Skin of body (tissue), 3 donors: ENCODE data around the gene NFIC. TPM values are rescaled to one million over a fixed set of nuclear protein-coding genes. Genes with fewer than 3 reads are reported as not detected.
"Not testable (repeated sequence)": the region's sequence is repeated elsewhere in the genome, so short reads cannot be mapped to it uniquely, and the experiment has no call there.

Experiments used
- DNase-seq: peaks from one replicate; lab custom pipeline; 2025; lab: John Stamatoyannopoulos, UW
- small RNA-seq: library from RNA; depleted of rRNA; stranded (forward); fragments of <200 nt; gene quantifications from one replicate; pipeline ENCODE3, GENCODE V24; 2014; ENCODE audit warnings: low replicate concordance
- total RNA-seq: library from RNA; depleted of rRNA; stranded (reverse); fragments of >200 nt; gene quantifications from one replicate; pipeline ENCODE4 v1.2.3, GENCODE V29; 2014

The NFIC gene
- total RNA-seq, 1 donor from 2014 or later = 27.6 TPM

DNA sequence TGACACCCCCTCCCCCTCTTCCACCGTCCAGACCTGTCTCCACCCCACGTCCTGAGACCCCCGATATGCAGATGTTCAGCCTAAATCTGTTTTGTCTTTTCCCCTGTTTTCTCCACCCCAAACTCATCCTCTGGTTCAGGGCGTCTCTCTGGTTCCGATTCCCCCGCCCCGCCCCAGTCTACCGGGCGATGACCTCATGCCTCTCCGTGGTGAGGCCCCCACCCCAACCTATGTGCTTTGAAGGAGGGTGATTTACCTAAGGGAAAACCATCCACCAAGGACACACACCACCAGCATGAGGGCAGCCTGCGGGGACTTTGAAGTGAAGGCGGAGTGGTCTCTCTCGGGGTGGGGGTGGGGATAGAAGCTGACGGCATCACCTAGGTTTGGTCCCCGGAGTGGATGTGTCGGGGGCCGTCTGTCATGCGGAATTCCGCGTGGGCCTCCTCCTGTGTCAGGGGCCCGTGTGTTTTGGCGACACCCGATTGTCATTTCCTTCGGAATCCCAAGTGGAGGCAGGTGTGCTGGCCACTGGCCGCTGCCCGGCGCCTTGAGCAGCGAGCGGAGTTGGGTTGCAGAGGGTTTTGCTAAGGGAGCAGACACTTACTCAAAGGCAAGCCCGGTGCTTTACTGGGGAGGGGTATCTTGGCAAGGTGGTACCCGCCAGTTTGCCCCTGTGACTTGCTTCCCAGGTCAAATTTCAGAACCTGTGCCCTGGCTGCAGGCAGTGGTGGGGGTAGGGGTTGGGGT, 141.2 kb downstream of the NFIC start:
- DNase-seq = peak; percentile 4

DNA sequence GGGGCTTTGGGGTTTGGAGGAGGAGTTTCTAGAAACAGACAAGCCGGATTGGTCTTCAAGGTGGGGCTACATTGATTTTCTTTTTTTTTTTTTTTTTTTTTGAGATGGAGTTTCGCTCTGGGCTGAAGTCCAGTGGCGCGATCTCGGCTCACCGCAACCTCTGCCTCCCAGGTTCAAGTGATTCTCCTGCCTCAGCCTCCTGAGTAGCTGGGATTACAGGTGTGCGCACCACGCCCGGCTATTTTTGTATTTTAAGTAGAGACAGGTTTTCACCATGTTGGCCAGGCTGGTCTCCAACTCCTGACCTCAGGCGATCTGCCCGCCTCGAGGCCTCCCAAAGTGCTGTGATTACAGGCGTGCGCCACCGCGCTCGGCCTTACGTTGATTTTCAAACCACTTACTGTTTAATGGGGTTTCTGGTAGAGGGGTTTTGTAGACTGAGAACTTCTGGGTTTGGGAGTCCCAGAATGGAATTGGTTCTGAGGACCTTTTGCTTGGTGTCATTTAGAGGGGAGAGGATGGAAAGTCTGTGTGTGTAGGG, 141.8 kb downstream of the NFIC start:
- not testable (repeated sequence) for DNase-seq

GRCh38 chr19:3508771-3509535, 142.6 kb downstream of the NFIC start:
- no peak for DNase-seq

DNA sequence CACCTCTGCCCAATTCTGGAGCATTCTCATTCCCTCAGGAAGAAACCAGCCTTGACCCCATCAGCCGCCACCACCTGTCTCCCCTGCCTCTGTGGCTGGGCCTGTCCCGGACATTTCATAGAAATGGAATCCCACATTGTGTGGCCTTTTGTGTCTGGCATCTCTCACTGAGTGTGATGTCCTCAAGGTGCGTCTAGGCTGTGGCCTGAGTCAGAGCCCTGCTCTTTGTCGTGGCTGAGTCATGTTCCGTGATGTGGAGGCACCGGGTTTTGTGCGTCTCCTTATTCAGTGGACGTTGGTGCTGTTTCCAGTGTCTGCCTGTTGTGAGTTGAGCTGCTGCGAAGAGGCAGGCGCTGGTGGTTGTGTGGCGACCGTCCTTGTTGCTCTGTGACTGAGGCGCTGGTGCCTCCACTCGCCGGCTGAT, 143.2 kb downstream of the NFIC start:
- DNase-seq = no peak

- DNase-seq = no peak
Observed at GRCh38 chr19:3510727-3511126, 144.3 kb downstream of the NFIC start.

DNA sequence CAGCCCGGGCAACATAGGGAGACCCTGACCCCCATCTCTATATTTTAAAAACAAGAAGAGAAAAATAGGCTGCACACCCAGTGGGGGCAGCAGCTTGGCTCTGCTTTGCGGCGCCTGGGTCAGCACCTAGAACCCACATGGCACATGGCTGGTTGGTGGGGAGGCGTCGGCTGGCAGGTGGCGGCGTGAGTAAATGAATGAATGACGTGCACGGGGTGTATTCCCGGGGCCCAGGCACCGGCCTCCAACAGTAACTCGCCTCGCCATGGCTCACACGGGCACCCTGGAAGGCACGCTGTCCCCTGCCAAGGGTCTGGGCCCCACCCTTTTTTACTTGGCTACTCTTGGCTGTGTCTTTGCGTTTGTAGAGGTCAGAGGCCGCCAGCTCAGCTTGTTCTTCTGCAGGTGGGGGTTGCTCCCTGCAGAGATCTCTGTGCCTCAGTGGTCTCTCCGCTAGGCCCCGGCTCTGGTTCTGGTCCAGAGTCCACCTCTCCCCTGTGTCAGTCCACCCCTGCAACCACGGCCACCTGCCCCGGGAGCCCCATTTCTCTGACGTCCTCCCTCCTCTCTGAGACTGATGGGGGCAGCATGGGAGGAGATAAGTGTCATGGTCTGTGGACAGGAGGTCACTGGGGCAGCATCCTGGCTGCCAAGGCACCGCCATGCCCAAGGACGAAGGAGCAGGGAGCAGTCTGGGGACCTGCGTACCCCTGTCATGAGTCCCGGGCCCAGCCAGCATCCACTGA, 145.3 kb downstream of the NFIC start:
- no peak for DNase-seq

DNA sequence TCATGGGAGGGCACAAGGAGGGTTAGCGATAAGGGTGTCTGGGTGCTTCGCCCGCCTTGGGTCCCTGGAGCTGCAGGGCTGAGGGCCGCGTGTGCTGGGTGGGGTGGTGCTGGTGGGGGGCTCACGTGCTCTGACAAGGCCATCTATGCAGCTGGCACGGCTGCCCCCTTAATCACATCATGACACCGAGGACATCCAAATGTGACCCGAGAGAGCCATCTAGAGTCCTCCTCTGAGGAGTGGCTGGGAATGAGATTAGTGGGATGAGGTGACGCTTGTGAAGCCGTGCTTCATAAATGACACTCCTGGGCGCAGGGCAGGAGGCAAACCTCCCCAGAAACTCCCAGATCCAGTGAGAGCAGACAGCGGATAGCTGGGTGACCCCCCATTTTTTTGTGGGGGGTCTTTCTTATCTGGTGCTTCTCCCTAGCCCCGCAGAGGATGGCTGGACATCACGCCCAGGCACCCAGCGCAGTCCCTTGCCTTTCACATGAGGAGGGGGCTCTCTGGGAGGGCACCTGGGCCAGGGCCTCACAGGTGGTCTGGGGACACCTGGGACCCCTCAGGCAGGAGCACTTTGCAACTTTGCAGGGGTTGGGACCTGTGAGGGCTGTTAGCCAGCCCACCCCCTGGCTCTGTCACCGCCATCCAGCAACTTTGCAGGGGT, 146.3 kb downstream of the NFIC start:
- DNase-seq = no peak

GRCh38 chr19:3513229-3514140, 147.1 kb downstream of the NFIC start:
- DNase-seq = no peak

- no peak for DNase-seq
Observed at GRCh38 chr19:3514930-3515329, 148.5 kb downstream of the NFIC start.

GRCh38 chr19:3515891-3516422, 149.6 kb downstream of the NFIC start:
- DNase-seq = peak; percentile 4

DNA sequence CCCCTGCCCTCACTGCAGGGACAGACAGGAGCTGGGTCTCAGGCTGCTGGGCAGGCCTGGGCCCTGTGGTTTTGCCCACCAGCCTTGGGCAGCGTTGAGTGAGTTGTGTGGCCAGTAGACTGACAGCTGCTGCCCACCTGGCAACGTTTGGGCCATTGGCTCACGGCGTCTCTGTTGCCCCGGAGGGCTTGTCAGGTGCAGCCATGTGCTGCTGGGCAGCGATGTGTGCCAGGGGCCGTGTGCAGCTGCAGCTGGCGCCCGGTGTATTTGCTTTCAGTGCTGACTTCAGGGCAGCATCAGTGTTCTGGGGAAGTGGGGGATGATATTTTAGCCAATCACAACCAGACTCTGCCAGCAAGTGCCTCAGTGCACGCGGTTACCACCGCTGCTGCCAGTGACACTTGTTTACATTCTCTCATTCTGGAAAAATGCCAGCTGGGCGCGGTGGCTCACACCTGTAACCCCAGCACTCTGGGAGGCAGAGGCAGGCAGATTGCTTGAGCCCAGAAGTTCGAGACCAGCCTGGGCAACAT, 150.4 kb downstream of the NFIC start:
- DNase-seq = no peak

- no peak for DNase-seq
Observed at GRCh38 chr19:3517638-3518037, 151.3 kb downstream of the NFIC start.

DNA sequence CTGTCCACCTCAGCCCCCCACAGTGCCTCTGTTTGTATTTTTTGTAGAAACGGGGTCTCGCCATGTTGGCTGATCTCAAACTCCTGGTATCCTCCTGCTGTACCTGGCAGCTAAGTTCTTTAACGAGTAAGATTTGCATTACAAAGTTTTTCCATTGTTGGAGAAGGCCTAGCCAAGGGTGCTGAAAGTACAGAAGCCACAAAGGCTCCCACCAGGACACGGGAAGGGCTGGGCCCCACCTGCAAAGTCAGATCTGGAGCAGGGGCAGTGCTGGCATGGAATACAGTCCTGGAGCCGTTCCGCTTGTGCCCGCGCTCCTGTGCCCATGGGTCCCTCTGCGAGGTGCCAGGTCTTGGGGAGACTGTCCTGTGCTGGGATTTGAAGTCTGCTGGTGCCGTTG, 151.9 kb downstream of the NFIC start:
- DNase-seq = no peak

DNA sequence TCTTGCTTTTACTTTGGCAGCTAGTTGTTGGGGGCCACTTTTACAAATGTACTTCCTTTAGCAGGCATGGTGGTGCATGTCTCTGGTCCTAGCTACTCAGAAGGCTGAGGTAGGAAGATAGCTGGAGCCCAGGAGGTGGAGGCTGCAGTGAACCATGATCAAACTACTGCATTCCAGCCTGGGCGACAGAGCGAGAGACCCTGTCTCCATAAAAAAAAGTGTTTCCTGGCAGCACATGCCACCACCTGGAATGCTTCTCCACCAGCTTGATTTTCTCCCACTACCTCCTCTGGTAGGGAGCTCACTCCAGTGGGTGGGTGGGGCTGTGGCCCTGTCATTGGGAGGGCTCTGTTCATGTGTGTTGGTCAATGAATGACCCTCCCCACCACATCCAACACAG, 152.3 kb downstream of the NFIC start:
- no peak for DNase-seq

Small RNA genes lying within 50 kb of the gene (small RNA-seq; reads per million reads assigned to genes)
- not detected for gene AC005514.1

Other genes with a start within 250 kb of the NFIC start
- gene GNA15, start 230.6 kb upstream of the NFIC start, total RNA-seq = 13.2 TPM
- gene S1PR4, start 187.8 kb upstream of the NFIC start, total RNA-seq = 1.9 TPM
- gene NCLN, start 180.7 kb upstream of the NFIC start, total RNA-seq = 10.9 TPM
- 0.30 TPM for gene CELF5, start 141.9 kb upstream of the NFIC start, total RNA-seq
- not detected for gene SMIM24, start 113.9 kb downstream of the NFIC start, total RNA-seq
- not detected for gene SMIM44, start 116.9 kb downstream of the NFIC start, total RNA-seq
- 6.7 TPM for gene DOHH, start 134.1 kb downstream of the NFIC start, total RNA-seq
- 22.7 TPM for gene FZR1, start 139.7 kb downstream of the NFIC start, total RNA-seq
- gene TEKTIP1, start 172.6 kb downstream of the NFIC start, total RNA-seq = not detected
- gene MFSD12, start 191.0 kb downstream of the NFIC start, total RNA-seq = 23.6 TPM
- 44.1 TPM for gene HMG20B, start 206.4 kb downstream of the NFIC start, total RNA-seq
- 0.20 TPM for gene GIPC3, start 218.9 kb downstream of the NFIC start, total RNA-seq
- 1.2 TPM for gene TBXA2R, start 240.3 kb downstream of the NFIC start, total RNA-seq